ENCODE data around the gene KLK15.

KLK15 gene

DNA sequence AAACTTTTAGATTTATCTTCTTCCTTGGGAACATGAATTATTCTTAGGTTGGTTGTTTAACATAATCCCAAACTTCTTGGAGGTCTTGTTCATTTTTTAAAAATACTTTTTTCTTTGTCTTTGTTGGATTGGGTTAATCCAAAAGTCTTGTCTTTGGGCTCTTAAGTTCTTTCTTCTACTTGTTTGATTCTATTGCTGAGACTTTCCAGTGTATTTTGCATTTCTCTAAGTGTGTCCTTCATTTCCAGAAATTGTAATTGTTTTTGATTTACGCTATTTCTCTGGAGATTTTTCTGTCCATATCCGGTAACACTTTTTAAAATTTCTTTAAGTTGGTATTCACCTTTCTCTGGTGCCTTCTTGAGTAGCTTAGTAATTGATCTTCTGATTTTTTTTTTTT, 9.8 kb upstream of the KLK15 start:
- no peak for DNase-seq (ENCODE audit: low read depth)

DNA sequence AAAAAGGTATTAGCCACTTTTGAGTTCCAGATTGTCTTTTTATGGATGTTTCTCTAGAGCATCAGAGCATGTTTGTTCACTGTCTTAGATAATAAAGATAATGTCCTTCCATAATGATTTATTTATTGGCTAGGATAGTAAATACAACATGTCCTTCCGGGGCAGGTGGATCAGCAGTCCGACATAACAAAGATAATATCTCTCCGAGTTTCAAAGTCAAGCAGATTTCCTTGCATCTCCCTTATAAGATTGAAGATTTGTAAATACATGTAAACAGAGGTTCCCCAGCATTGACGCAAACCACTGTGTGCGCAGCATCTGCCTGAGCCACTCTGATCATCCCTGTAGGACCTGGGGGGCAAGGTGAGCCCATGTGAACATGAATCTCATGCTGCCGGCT, 8.8 kb upstream of the KLK15 start:
- DNase-seq (ENCODE audit: low read depth) = no peak

DNA sequence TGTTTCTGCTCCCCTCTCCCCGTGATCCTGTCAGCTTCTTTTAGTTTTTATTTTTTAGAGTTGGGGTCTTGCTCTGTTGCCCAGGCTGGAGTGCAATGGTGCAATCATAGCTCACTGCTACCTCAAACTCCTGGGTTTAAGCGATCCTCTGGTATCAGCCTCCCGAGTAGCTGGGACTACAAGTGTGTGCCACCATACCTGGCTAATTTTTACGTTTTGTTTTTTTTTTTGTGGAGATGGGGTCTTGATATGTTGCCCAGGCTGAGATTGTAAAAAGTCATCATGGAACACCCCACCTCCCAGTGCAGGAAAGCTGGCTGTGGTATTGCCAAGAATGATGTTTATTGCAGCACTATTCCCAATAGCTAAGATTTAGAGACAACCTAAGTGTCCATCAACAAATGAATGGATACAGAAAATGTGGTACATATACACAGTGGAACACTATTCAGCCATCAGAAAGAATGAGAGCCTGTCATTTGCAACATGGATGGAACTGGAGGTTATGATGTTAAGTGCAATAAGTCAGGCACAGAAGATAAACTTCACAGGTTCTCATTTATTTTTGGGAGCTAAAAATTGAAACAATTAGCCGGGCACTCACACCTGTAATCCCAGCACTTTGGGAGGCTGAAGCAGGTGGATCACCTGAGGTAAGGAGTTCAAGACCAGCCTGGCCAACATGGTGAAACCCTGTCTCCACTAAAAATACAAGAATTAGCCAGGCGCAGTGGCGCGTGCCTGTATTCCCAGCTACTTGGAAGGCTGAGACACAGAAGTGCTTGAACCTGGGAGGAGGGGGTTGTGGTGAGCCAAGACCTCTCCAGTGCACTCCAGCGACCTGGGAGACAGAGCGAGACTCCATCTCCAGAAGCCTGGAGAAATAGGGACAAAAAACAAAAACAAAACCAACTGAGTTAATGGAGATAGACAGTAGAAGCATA, 6.6 kb upstream of the KLK15 start:
- no peak for DNase-seq (ENCODE audit: low read depth)

DNA sequence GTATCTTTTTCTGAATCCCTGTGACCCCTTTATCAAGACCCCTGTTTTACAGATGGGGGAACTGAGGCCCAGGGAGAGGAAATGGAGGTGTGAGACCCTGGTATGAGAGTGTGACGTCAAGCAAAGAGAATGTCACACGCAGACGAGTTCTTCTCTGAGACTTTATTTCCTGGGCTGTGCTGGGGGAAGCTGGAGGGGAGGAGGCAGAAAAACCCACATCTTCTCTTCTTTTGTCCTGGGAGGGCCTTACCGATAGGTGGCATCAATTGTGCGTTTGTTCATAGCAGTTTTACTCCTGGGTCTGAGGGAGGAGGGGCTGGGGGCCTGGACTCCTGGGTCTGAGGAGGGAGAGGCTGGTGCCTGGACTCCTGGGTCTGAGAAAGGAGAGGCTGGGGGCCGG, 4.9 kb upstream of the KLK15 start:
- no peak for DNase-seq (ENCODE audit: low read depth)

DNA sequence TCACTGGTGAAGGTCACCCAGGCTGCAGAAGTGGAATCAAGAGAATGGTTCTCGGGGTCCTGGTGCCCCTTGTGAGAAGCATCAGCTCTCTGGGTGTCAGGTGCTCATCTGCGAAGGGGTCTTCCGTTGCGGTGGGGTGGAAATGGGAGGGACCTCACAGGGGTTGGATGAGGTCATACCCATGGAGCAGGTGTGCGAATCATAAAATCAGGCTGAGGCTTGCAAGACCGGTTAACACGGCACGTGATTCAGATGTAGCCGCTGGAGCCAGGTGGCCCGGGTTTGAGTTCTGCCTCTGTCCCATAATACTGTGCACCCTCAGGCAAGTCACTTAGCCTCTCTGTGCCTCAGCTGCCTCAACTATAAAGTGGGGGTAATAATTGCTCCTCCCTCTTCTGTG, 3.9 kb upstream of the KLK15 start:
- no peak for DNase-seq (ENCODE audit: low read depth)

DNA sequence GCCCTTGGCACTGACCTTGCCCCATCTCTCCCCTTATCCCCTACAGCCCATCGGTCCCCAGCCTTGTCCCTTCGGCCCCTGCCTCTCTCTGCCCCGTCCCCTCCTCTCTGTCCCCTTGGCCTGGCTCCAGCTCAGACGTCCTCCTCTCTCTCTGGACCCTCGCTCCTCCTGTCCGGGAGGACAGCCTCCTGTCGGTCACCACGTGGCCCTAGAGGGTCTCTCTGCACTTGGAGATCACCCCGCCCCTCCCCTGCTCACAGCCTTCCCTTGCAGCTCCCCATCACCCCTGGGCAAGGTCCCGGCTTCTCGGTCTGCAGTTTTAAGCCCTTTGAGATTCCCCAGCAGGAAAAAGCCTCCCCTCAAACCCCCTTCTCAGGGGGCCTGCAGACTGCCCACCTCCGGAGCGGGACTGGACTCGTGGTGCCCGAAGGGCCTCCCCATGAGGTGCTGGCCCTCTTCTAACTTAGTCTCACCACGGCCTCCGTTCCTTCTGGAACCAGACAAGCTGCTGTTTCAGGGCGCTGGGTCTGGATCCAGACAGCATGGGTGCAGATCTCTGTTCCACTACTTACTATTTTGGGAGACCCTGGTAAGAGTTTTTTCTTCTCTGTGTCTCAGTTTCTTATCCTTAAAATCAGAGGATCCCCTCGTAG, 3.3 kb upstream of the KLK15 start:
- no peak for DNase-seq (ENCODE audit: low read depth)

DNA sequence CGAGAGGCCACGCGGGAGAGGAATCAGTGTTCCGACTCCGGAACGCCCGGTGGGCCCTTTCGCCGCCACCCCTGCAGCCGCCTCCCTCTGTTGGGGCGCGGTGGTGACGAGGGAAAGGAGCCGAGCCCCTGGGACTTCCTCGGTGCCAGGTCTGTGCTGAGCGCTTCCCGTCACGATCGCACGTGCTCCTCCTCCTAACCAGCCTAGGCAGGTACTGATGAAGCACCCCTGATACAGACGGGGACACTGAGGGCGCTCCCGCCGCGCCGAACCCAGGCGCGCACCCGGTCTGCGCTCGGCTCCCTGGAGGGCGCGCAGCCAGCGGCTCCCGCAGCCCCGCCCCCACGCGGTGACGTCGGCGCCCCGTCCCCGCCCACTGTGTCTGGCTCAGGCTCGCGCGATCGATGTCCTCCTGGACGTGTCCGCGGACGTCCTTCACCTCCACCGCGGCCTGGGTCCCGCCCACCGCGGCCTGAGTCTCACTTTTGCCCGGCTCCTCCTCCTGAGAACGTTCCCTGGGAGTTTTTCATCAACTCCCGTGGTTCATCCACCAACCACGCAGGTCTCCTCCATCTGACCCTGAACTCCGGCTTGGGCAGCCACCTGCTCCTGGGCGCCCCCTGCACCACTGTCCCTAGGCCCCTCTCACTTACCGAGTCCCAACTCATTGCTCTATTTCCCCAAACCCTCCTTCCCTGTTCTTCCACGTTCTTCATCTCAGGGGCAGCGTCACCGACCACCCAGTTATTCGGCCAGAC, 2.6 kb upstream of the KLK15 start:
- DNase-seq (ENCODE audit: low read depth) = peak; percentile 59

DNA sequence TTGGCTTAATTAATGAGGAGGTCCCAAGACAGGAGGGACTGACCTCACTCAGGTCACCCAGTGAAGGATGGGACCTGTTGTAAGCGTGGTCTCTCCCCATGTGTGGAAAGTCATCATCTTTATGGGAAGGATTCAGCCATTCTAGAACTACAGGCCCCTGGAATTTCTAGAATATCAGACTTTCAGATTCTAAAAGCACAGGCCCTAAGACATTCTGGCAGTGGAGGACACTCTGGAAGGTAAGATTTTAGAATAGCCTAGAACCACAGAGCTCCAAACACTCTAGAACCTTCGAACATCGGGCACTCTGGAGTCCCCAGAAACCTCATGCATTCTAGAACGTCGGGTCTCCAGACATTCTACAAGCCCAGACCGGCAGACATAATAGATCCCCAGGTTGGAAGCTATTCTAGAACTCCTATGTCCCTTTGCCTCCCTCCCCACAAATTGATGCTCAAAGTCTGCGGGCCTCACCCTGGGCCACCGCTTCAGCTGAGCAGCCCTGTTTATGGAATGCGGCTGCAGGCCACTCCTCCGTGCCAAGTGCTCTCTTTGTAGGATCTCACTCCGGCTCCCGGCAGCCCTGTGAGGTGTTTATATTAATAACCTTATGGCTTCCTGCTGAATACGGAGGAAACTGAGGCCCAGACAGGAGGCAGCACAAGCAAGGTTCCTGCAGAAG, 1.9 kb upstream of the KLK15 start:
- no peak for DNase-seq (ENCODE audit: low read depth)

DNA sequence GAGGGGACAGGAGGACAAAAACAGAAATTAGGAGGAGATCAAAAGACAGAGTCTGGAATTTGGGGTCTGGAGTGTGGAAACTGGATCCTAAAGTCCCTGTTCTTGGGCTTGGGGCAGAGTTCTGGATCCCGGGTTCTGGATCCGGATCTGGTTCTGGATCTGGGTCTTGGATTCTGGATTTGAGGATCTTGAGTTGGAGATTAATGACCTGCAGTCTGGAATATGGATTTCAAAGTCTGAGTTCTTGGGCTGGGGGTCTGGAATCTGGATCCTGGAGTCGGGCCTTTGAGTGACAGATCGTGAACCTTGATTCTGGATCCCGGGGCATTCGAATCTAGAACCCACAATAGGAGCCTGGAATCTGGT, 411 bp upstream of the KLK15 start:
- DNase-seq (ENCODE audit: low read depth) = no peak

DNA sequence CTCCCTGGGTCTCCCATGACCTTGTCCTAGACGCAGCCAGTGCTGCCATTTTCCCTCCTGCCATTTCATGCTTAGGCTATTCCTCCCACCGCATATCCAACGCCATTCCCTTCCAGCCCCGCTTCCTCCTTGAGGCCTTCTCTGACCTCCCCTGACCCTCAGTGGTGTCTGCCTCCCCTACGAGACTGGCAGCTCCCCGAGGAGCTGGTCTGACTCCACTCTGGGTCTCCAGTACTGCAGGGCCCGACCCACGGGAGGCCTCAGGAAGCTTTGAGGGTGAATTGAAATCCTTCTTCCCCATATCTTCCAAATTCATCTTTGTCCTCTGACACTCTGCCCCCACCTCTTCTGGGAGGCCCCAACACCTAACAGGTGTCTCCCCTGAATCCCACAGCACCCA, 708 bp downstream of the KLK15 start:
- no peak for DNase-seq (ENCODE audit: low read depth)

DNA sequence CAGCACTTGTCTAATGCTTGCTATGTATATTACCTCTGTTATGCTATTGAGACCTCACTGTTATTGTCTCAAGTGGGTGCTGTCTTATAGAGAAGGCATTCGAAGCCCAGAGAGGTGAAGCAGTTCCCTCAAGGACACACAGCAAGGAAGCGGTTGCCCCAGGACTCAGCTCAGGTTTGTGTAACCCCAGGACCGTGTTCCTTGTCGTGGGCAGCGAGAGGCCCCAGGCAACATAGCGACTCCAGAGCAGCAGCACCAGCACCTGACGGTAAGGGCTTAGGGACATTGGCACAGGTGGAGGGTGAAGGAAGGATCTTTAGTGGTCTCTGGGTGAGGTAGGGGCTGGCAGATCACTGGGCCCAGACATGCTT, 2.4 kb downstream of the KLK15 start:
- no peak for DNase-seq (ENCODE audit: low read depth)

DNA sequence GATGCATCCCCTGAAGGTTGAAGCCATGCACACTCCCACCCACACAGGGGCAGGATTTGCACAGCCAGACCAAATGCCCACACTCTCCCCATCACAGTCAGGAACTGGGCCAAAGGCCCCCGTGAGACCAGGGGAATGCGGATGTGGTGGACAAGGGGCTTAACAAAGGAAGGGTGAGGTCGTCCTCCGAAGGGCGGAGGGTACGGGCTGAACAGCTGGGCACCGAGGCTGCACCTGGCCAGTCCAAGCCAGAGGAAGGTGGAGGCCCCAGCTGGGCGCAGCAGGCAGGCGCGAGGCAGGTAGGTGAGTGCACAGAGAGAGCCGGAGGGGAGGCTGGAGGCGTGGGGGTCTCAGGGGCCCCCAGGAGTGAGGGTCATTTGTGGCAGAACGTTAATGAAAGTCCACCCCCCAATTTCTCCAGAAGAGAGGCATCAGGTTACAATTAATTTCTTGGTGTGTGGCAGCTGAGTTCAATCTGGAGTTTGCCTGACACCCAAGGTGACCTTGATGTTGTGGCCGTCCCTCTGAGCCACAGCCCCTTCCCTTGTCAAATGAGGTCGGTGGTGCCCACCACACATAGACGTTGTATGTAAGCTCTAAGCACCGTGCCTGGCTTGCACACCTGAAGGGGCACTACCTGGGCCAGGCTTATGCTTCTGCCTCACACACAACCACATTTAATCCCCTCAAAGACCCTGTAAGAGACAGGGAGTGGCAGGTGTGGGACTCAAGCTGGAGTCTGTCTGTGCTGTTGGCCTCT, 2.9 kb downstream of the KLK15 start:
- DNase-seq (ENCODE audit: low read depth) = no peak

DNA sequence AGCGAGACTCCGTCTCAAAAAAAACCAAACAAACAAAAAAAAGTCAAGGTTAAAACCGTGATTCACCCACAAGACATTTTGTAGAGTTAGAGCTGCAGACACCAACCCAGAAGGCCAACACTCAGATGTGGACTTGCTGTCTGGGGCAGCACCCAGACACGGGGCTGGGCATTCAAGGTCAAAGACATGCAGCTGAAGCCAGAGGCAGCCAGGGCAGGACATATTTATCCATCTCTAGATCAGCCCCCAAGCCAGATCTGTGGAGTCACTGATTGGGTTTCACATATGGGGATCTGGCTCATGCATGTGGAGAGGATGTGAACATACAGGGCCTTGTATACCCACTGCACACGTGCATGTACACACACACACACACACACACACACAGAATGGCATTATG, 3.6 kb downstream of the KLK15 start:
- DNase-seq (ENCODE audit: low read depth) = no peak

DNA sequence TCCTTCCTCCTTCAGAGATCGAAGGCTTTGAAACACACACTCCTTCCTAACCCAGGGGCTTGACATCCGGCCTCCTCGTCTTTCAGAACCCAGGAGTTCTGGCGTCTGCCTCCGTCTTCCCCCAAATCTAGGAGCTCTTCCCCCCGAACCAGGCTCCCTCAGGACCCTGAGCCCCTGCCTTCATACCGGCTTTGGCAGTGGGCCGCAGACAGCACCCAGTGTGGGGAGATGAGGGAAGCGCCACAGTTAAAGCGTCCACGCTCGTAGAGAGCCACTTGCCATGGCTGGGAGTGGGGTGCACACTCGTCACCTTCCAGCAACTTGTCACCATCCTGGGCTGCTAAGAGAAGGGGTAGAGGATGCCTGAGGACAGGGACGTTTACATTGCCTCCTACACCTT, 5.9 kb downstream of the KLK15 start:
- no peak for DNase-seq (ENCODE audit: low read depth)

DNA sequence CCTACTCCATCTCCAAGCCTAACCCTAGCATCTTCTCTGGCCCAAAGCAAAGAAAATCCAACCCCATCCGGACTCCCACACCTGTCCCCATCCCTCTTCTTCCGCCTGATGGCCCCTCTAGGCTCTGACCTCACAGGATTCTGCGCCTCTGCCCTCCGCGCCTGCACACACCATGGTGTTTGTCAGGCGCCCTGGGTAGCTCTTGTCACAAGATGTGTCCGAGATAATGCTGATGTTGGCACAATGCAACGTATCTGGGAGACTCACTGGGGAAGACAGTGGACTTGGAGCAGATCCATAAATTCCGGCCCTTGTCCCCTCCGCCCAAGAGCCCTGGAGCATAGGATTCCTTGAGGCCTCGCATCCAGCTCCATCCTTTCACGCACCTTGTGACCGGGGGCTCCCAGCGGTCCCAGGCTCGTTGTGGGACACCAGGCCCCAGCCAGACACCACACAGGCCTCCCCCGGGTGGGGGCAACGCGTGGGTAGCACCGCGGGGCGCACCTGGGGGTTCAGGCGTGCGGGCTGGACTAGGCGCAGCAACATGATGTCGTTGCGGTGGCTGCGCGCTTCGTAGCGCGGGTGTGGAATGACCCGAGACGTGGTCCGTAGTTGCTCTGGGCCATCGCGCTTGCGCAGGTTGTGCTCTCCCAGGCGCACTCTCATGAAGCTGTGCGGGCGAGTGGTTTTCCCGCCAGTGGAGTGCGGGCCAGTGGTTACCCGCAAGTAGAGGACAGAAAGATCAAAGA, 6.7 kb downstream of the KLK15 start:
- DNase-seq (ENCODE audit: low read depth) = no peak

DNA sequence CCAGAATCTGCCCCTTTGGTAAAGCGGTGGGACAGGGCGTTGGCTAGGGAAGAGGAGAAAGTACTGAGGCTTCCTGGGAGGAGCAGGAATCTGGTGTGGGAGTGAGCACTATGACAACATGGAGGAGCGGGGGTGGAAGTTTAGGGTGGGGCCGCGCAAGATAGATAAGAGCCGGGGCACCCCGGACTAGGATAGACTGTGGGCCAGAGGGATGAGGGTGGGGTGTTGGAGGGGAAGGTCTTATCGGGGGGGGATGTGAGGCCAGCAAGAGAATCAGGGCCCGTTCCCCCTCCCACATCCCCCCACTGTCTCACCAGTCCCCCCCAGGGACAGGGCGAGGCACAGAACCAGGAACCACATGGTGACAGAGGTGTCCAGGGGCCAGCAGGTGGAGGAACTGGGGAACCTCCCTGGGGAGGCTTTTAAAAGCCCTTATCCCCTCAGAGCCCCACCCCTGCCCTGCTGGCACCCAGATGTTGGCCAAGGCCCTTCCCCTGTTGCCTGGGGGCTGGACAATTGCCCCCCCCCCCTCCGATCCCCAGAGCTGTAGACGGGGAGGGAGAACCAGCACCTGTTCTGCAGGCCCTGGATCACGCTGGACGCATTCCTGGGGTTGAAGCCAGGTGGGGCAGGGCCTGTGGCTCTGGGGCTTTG, 9.9 kb downstream of the KLK15 start, which contains the start of gene KLK1:
Gene KLK1, minus strand, starts transcription at position 399 of the 654 bp plus-strand sequence. Its CDS starts 39 bp downstream, at position 360.
- DNase-seq (ENCODE audit: low read depth) = no peak

DNA sequence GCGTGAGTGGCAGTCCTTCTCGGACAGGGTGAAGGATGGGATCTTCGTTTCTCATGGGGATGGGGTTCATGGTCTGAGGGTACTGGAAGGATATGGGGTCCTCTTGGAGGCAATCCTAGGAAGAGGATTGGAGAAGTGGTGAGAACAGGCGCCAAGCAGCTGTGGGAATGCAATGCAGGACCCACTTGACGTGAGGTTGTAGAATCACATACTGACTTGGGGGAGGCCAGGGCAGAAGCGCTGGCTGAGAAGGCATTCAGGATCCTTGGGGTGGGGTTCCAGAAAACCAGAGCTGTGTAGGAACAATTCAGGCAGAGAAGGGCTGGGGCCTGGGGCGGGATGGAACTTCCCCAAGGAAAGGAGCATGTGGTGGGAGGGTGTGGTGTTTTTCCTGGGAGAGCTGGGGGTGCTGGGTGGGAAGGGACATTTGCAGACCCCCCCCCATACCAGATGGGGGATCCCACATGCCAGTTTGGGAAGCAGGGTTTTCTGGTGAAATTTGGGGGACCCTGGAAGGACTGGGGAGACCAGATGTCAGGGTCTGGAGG, 10.6 kb downstream of the KLK15 start:
- DNase-seq (ENCODE audit: low read depth) = no peak

DNA sequence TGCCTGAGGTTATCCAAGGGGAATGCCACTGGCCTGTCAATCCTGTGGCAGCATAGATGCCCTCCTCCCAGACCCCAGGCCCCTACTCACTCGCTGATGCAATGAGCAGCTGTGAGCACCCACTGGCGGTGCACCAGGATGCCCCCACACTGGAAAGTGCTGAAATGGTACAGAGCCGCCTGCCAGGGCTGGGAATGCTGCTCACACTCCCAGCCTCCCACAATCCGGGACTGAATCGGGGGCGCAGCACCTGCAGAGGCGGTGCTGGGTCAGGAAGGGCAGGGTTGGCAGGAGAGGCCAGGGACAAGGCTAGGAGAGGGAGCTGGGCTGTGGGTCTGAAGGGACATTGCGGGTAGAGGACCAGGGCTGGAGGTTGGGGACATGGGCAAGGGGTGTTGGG, 11.8 kb downstream of the KLK15 start:
- no peak for DNase-seq (ENCODE audit: low read depth)

DNA sequence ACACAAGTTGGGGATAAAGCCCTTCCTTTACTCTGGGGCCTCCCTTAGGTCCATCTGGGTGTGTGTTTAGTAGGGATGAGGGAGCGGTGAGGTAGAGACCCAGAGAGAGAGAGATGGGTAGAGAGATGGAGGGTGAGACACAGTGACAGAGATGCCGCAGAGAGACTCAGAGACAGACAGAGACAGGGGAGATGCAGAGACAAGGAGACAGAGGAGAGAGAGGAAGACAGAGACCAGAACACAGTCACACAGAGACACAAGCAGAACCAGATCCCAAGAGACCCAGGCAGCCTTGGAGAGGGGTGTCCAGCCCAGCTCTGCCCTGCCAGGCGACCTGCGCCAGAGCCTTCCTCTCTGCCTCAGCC, 12.1 kb downstream of the KLK15 start:
- no peak for DNase-seq (ENCODE audit: low read depth)

Data from stimulated activated CD8-positive, alpha-beta memory T cell treated with anti-CD3 and anti-CD28 coated beads, Interleukin-15, amount 100 ng/mL, for 24 hours (primary cell).